SK-N-SH (cell line): ENCODE results near the gene MCM5. TPM values are rescaled to one million over a fixed set of nuclear protein-coding genes. Genes with fewer than 3 reads are reported as not detected.

Experiments
- CTCF ChIA-PET: fragments of 300-600, 350-600 bp; formaldehyde crosslinking; extraction: SDS; loops from one replicate; lab custom pipeline; 2021; lab: Yijun Ruan, JAX
- POLR2A ChIA-PET: fragments of 350-600 bp; sonication (Branson Sonifier 250); formaldehyde crosslinking; extraction: SDS; loops from one replicate; lab custom pipeline; 2020; ENCODE audit warnings: antibody characterized with exemption, inconsistent platforms; lab: Yijun Ruan, JAX
- DNase-seq: peaks from one replicate; pipeline ENCODE4 v3.0.0; 2012
- H2AFZ ChIP-seq: fragments of 200-600 bp; sonication (generic); 2 replicates; pipeline ENCODE4 v1.8.1; 2016; ENCODE audit warnings: antibody characterized with exemption, mild to moderate bottlenecking, low read depth
- H3F3A ChIP-seq: fragments of 200-600 bp; sonication (generic); replicated peaks from 2 replicates; pipeline ENCODE3; 2016; ENCODE audit warnings: antibody characterized with exemption, mild to moderate bottlenecking; ENCODE audit not compliant: insufficient read depth
- H3K27ac ChIP-seq, 2 experiments: fragments of 200-500 bp in 1 of 2; fragments of 200-600 bp in 1 of 2; sonication (Bioruptor generic) in 1 of 2; sonication (generic), shearing (Covaris generic) in 1 of 2; 2 replicates each; pipeline versions ENCODE4 v1.5.1 to v1.6.1; 2014 to 2016; ENCODE audit warnings: low read depth in 2 of 2, inconsistent platforms in 1 of 2, low read length in 1 of 2, mild to moderate bottlenecking in 1 of 2, mixed read lengths in 1 of 2
- H3K27me3 ChIP-seq: fragments of 200-600 bp; sonication (generic), shearing (Covaris generic); 2 replicates; pipeline ENCODE4 v1.6.1; 2016; ENCODE audit warnings: mixed run types; ENCODE audit not compliant: insufficient read depth
- H3K36me3 ChIP-seq, 2 experiments: fragments of 200-500 bp in 1 of 2; fragments of 200-600 bp in 1 of 2; sonication (Bioruptor generic) in 1 of 2; sonication (generic) in 1 of 2; replicated peaks in 1 of 2; 2 replicates each; pipeline versions ENCODE3 to v1.5.1; 2014 to 2016; ENCODE audit warnings: low read length in 1 of 2, mild to moderate bottlenecking in 1 of 2; ENCODE audit not compliant: insufficient read depth in 2 of 2, control insufficient read depth in 1 of 2
- H3K4me1 ChIP-seq, 2 experiments: fragments of 200-500 bp in 1 of 2; fragments of 200-600 bp in 1 of 2; sonication (Bioruptor generic) in 1 of 2; sonication (generic), shearing (Covaris generic) in 1 of 2; 2 replicates each; pipeline versions ENCODE4 v1.5.1 to v1.6.1; 2014 to 2016; ENCODE audit warnings: low read depth in 1 of 2, low read length in 1 of 2, mixed run types in 1 of 2; ENCODE audit not compliant: insufficient read depth in 2 of 2, control insufficient read depth in 1 of 2
- H3K4me2 ChIP-seq: fragments of 200-600 bp; sonication (generic), shearing (Covaris generic); 2 replicates; pipeline ENCODE4 v1.6.1; 2017; ENCODE audit warnings: mixed run types
- H3K4me3 ChIP-seq, 2 experiments: fragments of 200-500 bp in 1 of 2; fragments of 200-600 bp in 1 of 2; sonication (Bioruptor generic) in 1 of 2; sonication (generic), shearing (Covaris generic) in 1 of 2; 2 replicates each; pipeline versions ENCODE4 v1.5.1 to v1.8.1; 2014 to 2016; ENCODE audit warnings: low read depth in 2 of 2, inconsistent platforms in 1 of 2, low read length in 1 of 2, mild to moderate bottlenecking in 1 of 2, mixed read lengths in 1 of 2, moderate library complexity in 1 of 2
- H3K79me2 ChIP-seq: fragments of 200-600 bp; sonication (generic); 2 replicates; pipeline ENCODE4 v1.8.1; 2017; ENCODE audit warnings: mild to moderate bottlenecking; ENCODE audit not compliant: insufficient read depth
- H3K9ac ChIP-seq: fragments of 200-600 bp; sonication (generic); 2 replicates; pipeline ENCODE4 v1.6.1; 2017; ENCODE audit warnings: mixed run types
- H3K9me2 ChIP-seq: fragments of 200-600 bp; sonication (generic); 2 replicates; pipeline ENCODE4 v1.6.1; 2017; ENCODE audit warnings: mixed run types
- H3K9me3 ChIP-seq: fragments of 200-600 bp; sonication (generic); 2 replicates; pipeline ENCODE4 v1.6.1; 2017; ENCODE audit warnings: mixed run types, mild to moderate bottlenecking, moderate library complexity
- H4K20me1 ChIP-seq: fragments of 200-600 bp; sonication (generic); 2 replicates; pipeline ENCODE4 v1.6.1; 2017; ENCODE audit warnings: mild to moderate bottlenecking, mixed run types; ENCODE audit not compliant: insufficient read depth
- CHD2 ChIP-seq: fragments of 150-350 bp; IDR thresholded peaks from 2 replicates; pipeline ENCODE4 v1.6.1; 2018; ENCODE audit warnings: low read length; ENCODE audit not compliant: partially characterized antibody
- CTCF ChIP-seq: fragments of 200-600 bp; sonication (generic); IDR thresholded peaks from 2 replicates; pipeline ENCODE4 v1.6.1; 2017; ENCODE audit warnings: antibody characterized with exemption, mild to moderate bottlenecking, moderate library complexity
- EP300 ChIP-seq, 2 experiments: IDR thresholded peaks; 2 replicates each; pipeline versions ENCODE4 v1.4.0 to v1.6.1; 2012; ENCODE audit warnings: borderline replicate concordance in 1 of 2, low read depth in 1 of 2, low read length in 1 of 2
- EZH2phosphoT487 ChIP-seq: fragments of 200-600 bp; sonication (generic); IDR thresholded peaks from 2 replicates; pipeline ENCODE4 v1.6.1; 2017; ENCODE audit warnings: low read depth, mixed run types, mild to moderate bottlenecking, antibody characterized with exemption, moderate library complexity, borderline replicate concordance
- FOSL2 ChIP-seq: IDR thresholded peaks from 2 replicates; pipeline ENCODE4 v1.4.0; 2012; ENCODE audit warnings: low read depth, mild to moderate bottlenecking, moderate library complexity, borderline replicate concordance
- FOXM1 ChIP-seq: IDR thresholded peaks from 2 replicates; pipeline ENCODE4 v1.4.0; 2012; ENCODE audit warnings: low read depth, mild to moderate bottlenecking
- MAX ChIP-seq: IDR thresholded peaks from 2 replicates; pipeline ENCODE4 v1.4.0; 2012; ENCODE audit warnings: low read depth
- MXI1 ChIP-seq: IDR thresholded peaks from 2 replicates; pipeline ENCODE4 v1.6.1; 2012; ENCODE audit warnings: mild to moderate bottlenecking, low read depth, low read length, improper control_type of control experiment
- PBX3 ChIP-seq: IDR thresholded peaks from 2 replicates; pipeline ENCODE4; 2012
- POLR2AphosphoS5 ChIP-seq: IDR thresholded peaks from 2 replicates; pipeline ENCODE4 v1.6.1; 2012; ENCODE audit warnings: low read depth, low read length
- RAD21 ChIP-seq: IDR thresholded peaks from 2 replicates; pipeline ENCODE4 v1.6.1; 2012; ENCODE audit warnings: mild to moderate bottlenecking, low read length
- RFX5 ChIP-seq: IDR thresholded peaks from 2 replicates; pipeline ENCODE4 v1.6.1; 2012; ENCODE audit warnings: mild to moderate bottlenecking, improper control_type of control experiment, low read length
- RXRA ChIP-seq: IDR thresholded peaks from 2 replicates; pipeline ENCODE4 v1.4.0; 2012; ENCODE audit warnings: low read depth, mild to moderate bottlenecking, borderline replicate concordance
- TAF1 ChIP-seq: IDR thresholded peaks from 2 replicates; pipeline ENCODE4 v1.6.1; 2012; ENCODE audit warnings: low read depth, mild to moderate bottlenecking, low read length, moderate library complexity, borderline replicate concordance
- TEAD4 ChIP-seq: IDR thresholded peaks from 2 replicates; pipeline ENCODE4 v1.4.0; 2012; ENCODE audit warnings: mild to moderate bottlenecking, borderline replicate concordance; ENCODE audit not compliant: insufficient read depth
- USF1 ChIP-seq: IDR thresholded peaks from 2 replicates; pipeline ENCODE4 v1.4.0; 2012; ENCODE audit warnings: low read depth, borderline replicate concordance
- USF2 ChIP-seq: fragments of 150-350 bp; IDR thresholded peaks from 2 replicates; pipeline ENCODE4 v1.6.1; 2017; ENCODE audit warnings: antibody characterized with exemption, low read length, low read depth, borderline replicate concordance
- WGBS: methylation state at CpG from one replicate; pipeline ENCODE4 v1.1.6; 2017; ENCODE audit warnings: low lambda C conversion rate; 5-methylcytosine and 5-hydroxymethylcytosine counted together
- polyA plus RNA-seq, 3 experiments: library from polyadenylated mRNA; depleted of rRNA; stranded (reverse); fragments of >200 nt; gene quantifications; 2 replicates each; pipeline ENCODE4 v1.2.3, GENCODE V29; 2012
- TF ChIP-seq, protein P1 (sequence below): IDR thresholded peaks from 2 replicates; pipeline ENCODE4 v1.6.1; 2012; ENCODE audit warnings: mild to moderate bottlenecking, low read depth, low read length, moderate library complexity

MCM5 gene
- polyA plus RNA-seq, 1 of the 3 experiments (the other 2 are of a cell fraction) = 42.9 TPM

GRCh38 chr22:35421121-35421520, 21.2 kb downstream of the MCM5 start (continued):
- TF ChIP-seq, protein P1, sequence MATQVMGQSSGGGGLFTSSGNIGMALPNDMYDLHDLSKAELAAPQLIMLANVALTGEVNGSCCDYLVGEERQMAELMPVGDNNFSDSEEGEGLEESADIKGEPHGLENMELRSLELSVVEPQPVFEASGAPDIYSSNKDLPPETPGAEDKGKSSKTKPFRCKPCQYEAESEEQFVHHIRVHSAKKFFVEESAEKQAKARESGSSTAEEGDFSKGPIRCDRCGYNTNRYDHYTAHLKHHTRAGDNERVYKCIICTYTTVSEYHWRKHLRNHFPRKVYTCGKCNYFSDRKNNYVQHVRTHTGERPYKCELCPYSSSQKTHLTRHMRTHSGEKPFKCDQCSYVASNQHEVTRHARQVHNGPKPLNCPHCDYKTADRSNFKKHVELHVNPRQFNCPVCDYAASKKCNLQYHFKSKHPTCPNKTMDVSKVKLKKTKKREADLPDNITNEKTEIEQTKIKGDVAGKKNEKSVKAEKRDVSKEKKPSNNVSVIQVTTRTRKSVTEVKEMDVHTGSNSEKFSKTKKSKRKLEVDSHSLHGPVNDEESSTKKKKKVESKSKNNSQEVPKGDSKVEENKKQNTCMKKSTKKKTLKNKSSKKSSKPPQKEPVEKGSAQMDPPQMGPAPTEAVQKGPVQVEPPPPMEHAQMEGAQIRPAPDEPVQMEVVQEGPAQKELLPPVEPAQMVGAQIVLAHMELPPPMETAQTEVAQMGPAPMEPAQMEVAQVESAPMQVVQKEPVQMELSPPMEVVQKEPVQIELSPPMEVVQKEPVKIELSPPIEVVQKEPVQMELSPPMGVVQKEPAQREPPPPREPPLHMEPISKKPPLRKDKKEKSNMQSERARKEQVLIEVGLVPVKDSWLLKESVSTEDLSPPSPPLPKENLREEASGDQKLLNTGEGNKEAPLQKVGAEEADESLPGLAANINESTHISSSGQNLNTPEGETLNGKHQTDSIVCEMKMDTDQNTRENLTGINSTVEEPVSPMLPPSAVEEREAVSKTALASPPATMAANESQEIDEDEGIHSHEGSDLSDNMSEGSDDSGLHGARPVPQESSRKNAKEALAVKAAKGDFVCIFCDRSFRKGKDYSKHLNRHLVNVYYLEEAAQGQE = no peak
- TF ChIP-seq EP300 (IDR thresholded peaks at IDR 0.05; ENCODE audit: borderline replicate concordance in 1 of 2, low read depth in 1 of 2, low read length in 1 of 2) (no peak), FOSL2 (no peak)
- TF ChIP-seq, all 33 proteins: peak for 0

DNA sequence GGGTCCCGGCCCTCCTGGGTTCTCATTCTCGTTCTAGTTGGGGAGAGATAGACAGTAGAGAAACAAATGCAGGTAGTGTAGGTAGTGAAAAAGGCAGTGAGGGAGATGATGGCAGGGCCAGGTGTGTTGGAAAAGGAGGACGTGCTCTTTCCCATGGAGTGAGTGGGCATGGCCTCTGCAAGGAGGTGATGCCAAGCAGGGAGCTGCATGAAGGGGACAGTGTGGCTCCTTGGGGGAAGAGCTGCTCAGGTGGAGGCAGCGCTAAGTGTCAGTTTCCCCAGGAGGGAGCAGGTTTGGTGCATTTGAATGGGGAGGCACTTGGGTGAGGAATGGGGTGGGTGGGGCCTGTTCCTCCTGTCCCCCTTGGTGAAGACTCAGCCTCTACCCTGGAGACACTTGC, 22.2 kb downstream of the MCM5 start:
- Histone ChIP-seq H3K27ac (no peak overlapping the region), H3K9me2 (no peaks in the 10 kb centered on the region), H3K27me3 (no peaks in the 10 kb centered on the region), H3F3A (no peaks in the 10 kb centered on the region), H3K79me2 (no peaks in the 10 kb centered on the region), H4K20me1 (no peaks in the 10 kb centered on the region), H3K4me3 (no peak overlapping the region), H3K4me1 (no peaks in the 10 kb centered on the region; a peak in 1 of 4 replicates), H3K4me2 (no peak overlapping the region), H2AFZ (no peak overlapping the region), H3K9me3 (no peaks in the 10 kb centered on the region), H3K36me3 (peaks cover 5 to 45% of the 10 kb centered on the region in 2 experiments), H3K9ac (no peak overlapping the region)
- CTCF ChIA-PET = interaction anchor here (3.5 to 3.8 kb wide), 2 partner anchors 9 to 161 kb away, joined by 11 to 31 read pairs; no protein-coding TSS in a partner anchor
- WGBS = 93% methylated on average over 4 of the region's 4 CpGs
- POLR2A ChIA-PET = interaction anchor here (1.1 kb wide), 1 partner anchor 19 kb away, joined by 3 read pairs; no protein-coding TSS in a partner anchor
- no peak for DNase-seq
- no peak for TF ChIP-seq TEAD4
- no peak for TF ChIP-seq MAX
- TF ChIP-seq TAF1 = no peak
- TF ChIP-seq POLR2AphosphoS5 = no peak
- no peak for TF ChIP-seq PBX3
- TF ChIP-seq USF2 = no peak
- no peak for TF ChIP-seq MXI1
- no peak for TF ChIP-seq RAD21
- no peak for TF ChIP-seq RFX5
- TF ChIP-seq CTCF = no peak
- TF ChIP-seq, protein P1 = no peak
- no peak for TF ChIP-seq USF1
- no peak for TF ChIP-seq CHD2
- TF ChIP-seq RXRA = no peak
- TF ChIP-seq EZH2phosphoT487 = no peak
- TF ChIP-seq FOXM1 = no peak
